MM.1S (cell line): ENCODE data around the gene PMEPA1.

Experiments used
- DNase-seq: peaks from one replicate; pipeline ENCODE4 v3.0.0-alpha.2; 2015
- H2AFZ ChIP-seq: fragments of 300-600 bp; sonication (generic); 2 replicates; pipeline ENCODE4 v1.6.0; 2016; ENCODE audit warnings: antibody characterized with exemption, low read length
- H3F3A ChIP-seq: fragments of 300-600 bp; sonication (generic); 2 replicates; pipeline ENCODE4 v1.6.1; 2016; ENCODE audit warnings: mild to moderate bottlenecking, antibody characterized with exemption, low read length, moderate library complexity, mixed read lengths; ENCODE audit not compliant: insufficient read depth
- H3K27ac ChIP-seq: fragments of 300-600 bp; sonication (generic); 2 replicates; pipeline ENCODE4 v1.5.1; 2016; ENCODE audit warnings: mild to moderate bottlenecking, low read length
- H3K27me3 ChIP-seq: fragments of 300-600 bp; sonication (generic); replicated peaks from 2 replicates; pipeline ENCODE4 v1.6.0; 2016; ENCODE audit warnings: low read length; ENCODE audit not compliant: insufficient read depth
- H3K36me3 ChIP-seq: fragments of 300-600 bp; sonication (generic); replicated peaks from 2 replicates; pipeline ENCODE4 v1.6.1; 2016; ENCODE audit warnings: mild to moderate bottlenecking, low read length, mixed read lengths; ENCODE audit not compliant: insufficient read depth
- H3K4me1 ChIP-seq: fragments of 300-600 bp; sonication (generic); 2 replicates; pipeline ENCODE4 v1.6.1; 2016; ENCODE audit warnings: low read length, mixed read lengths
- H3K4me2 ChIP-seq: fragments of 300-600 bp; sonication (generic); 2 replicates; pipeline ENCODE4 v1.6.0; 2016; ENCODE audit warnings: low read depth, low read length
- H3K4me3 ChIP-seq: fragments of 300-600 bp; sonication (generic); 2 replicates; pipeline ENCODE4 v1.5.1; 2016; ENCODE audit warnings: low read length, mixed read lengths
- H3K79me2 ChIP-seq: fragments of 300-600 bp; sonication (generic); 2 replicates; pipeline ENCODE4 v1.6.1; 2016; ENCODE audit warnings: mixed run types, low read length, mixed read lengths
- H3K9ac ChIP-seq: fragments of 300-600 bp; sonication (generic); 2 replicates; pipeline ENCODE4 v1.6.1; 2016; ENCODE audit warnings: low read length, mixed read lengths
- H3K9me2 ChIP-seq: fragments of 300-600 bp; sonication (generic); replicated peaks from 2 replicates; pipeline ENCODE4 v1.6.1; 2016; ENCODE audit warnings: mild to moderate bottlenecking, low read length, mixed read lengths; ENCODE audit not compliant: insufficient read depth
- H3K9me3 ChIP-seq: fragments of 300-600 bp; sonication (generic); replicated peaks from 2 replicates; pipeline ENCODE4 v1.6.1; 2016; ENCODE audit warnings: mild to moderate bottlenecking, low read length, mixed read lengths; ENCODE audit not compliant: insufficient read depth
- H4K20me1 ChIP-seq: fragments of 300-600 bp; sonication (generic); 2 replicates; pipeline ENCODE4 v1.6.1; 2016; ENCODE audit warnings: mild to moderate bottlenecking, low read length, moderate library complexity, mixed read lengths; ENCODE audit not compliant: insufficient read depth
- CTCF ChIP-seq: fragments of 300-600 bp; sonication (generic); IDR thresholded peaks from 2 replicates; pipeline ENCODE4 v1.5.1; 2016; ENCODE audit warnings: antibody characterized with exemption, low read length, mixed read lengths
- EZH2 ChIP-seq: fragments of 300-600 bp; sonication (generic); optimal IDR thresholded peaks from 2 replicates; pipeline ENCODE3; 2017; ENCODE audit warnings: low read depth, mild to moderate bottlenecking, antibody characterized with exemption, low read length, mixed read lengths
- EZH2phosphoT487 ChIP-seq: fragments of 300-600 bp; sonication (generic); IDR thresholded peaks from 2 replicates; pipeline ENCODE4 v1.6.1; 2018; ENCODE audit warnings: antibody characterized with exemption, low read length

The PMEPA1 gene

GRCh38 chr20:57655809-57656155 lies 54.0 kb downstream of the PMEPA1 start:
- no peak overlapping the region for H3K27ac ChIP-seq

GRCh38 chr20:57654998-57655808 lies 54.6 kb downstream of the PMEPA1 start:
- H3K27me3 ChIP-seq: 0 out of 2 replicates have a peak, but pooled peaks cover 6% of the 10 kb centered on the region
- no peaks in the 10 kb centered on the region for H3K79me2 ChIP-seq
- no peaks in the 10 kb centered on the region for H3F3A ChIP-seq
- no peak overlapping the region for H2AFZ ChIP-seq
- H3K4me3 ChIP-seq: no peak overlapping the region
- no peaks in the 10 kb centered on the region for H3K9me2 ChIP-seq
- H3K9me3 ChIP-seq: no peaks in the 10 kb centered on the region
- no peak for DNase-seq
- no peaks in the 10 kb centered on the region for H3K36me3 ChIP-seq
- no peak overlapping the region for H3K4me2 ChIP-seq
- no peaks in the 10 kb centered on the region for H3K4me1 ChIP-seq
- no peak overlapping the region for H3K9ac ChIP-seq
- H3K27ac ChIP-seq: no peak overlapping the region
- H4K20me1 ChIP-seq: no peaks in the 10 kb centered on the region
- TF ChIP-seq EZH2phosphoT487: no peak

More at GRCh38 chr20:57655809-57656155, 54.0 kb downstream of the PMEPA1 start:
- Histone ChIP-seq H3K9me3 (no peaks in the 10 kb centered on the region), H3K79me2 (no peaks in the 10 kb centered on the region), H3K4me3 (no peak overlapping the region), H3F3A (no peaks in the 10 kb centered on the region), H2AFZ (no peak overlapping the region), H3K36me3 (no peaks in the 10 kb centered on the region), H3K9ac (no peak overlapping the region), H3K4me1 (no peaks in the 10 kb centered on the region), H3K4me2 (no peak overlapping the region), H3K27me3 (no peaks in the 10 kb centered on the region), H4K20me1 (no peaks in the 10 kb centered on the region), H3K9me2 (no peaks in the 10 kb centered on the region)
- no peak for DNase-seq
- TF ChIP-seq CTCF (no peak), EZH2 (no peak), EZH2phosphoT487 (no peak)

GRCh38 chr20:57654363-57654997 lies 55.3 kb downstream of the PMEPA1 start:
- H2AFZ ChIP-seq: no peak overlapping the region
- H3K4me2 ChIP-seq: no peak overlapping the region

More at GRCh38 chr20:57654363-57654997, 55.3 kb downstream of the PMEPA1 start:
- Histone ChIP-seq H3K9me3 (no peaks in the 10 kb centered on the region), H4K20me1 (no peaks in the 10 kb centered on the region), H3K9ac (no peak overlapping the region), H3K4me1 (no peaks in the 10 kb centered on the region), H3K79me2 (no peaks in the 10 kb centered on the region), H3K27ac (no peak overlapping the region), H3K36me3 (no peaks in the 10 kb centered on the region), H3F3A (no peaks in the 10 kb centered on the region), H3K9me2 (no peaks in the 10 kb centered on the region), H3K27me3 (peaks cover 7% of the 10 kb centered on the region; the same call in 1 of the 2 replicates), H3K4me3 (no peak overlapping the region)
- no peak for TF ChIP-seq EZH2phosphoT487
- no peak for TF ChIP-seq EZH2
- peak; percentile 91 for TF ChIP-seq CTCF
- peak; percentile 60 for DNase-seq
